HEK293T (cell line): ENCODE data around the gene PRKAG2.

Experiments
- CTCF ChIA-PET: fragments of 350-600 bp; formaldehyde crosslinking; extraction: SDS; loops from one replicate; lab custom pipeline; 2021; ENCODE audit warnings: antibody characterized with exemption, inconsistent platforms; lab: Yijun Ruan, JAX
- POLR2A ChIA-PET: fragments of 350-600 bp; formaldehyde crosslinking; extraction: SDS; loops from one replicate; lab custom pipeline; 2020; ENCODE audit warnings: antibody characterized with exemption, inconsistent platforms; lab: Yijun Ruan, JAX
- DNase-seq: peaks from one replicate; pipeline ENCODE4 v3.0.0; 2012; ENCODE audit warnings: mixed read lengths; ENCODE audit errors: extremely low spot score
- ARNT ChIP-seq: fragments of 450-650 bp; IDR thresholded peaks from 2 replicates; pipeline ENCODE4 v1.6.1; 2017; ENCODE audit warnings: mild to moderate bottlenecking
- BHLHE40 ChIP-seq: fragments of 450-650 bp; IDR thresholded peaks from 2 replicates; pipeline ENCODE4 v1.6.1; 2016; ENCODE audit warnings: mild to moderate bottlenecking, moderate library complexity, borderline replicate concordance
- CTBP1 ChIP-seq: fragments of 450-650 bp; IDR thresholded peaks from 2 replicates; pipeline ENCODE4 v1.6.1; 2016; ENCODE audit warnings: borderline replicate concordance
- ELF4 ChIP-seq: fragments of 450-650 bp; IDR thresholded peaks from 2 replicates; pipeline ENCODE4 v1.6.1; 2017; ENCODE audit warnings: antibody characterized with exemption
- FOXA1 ChIP-seq: fragments of 450-650 bp; IDR thresholded peaks from 2 replicates; pipeline ENCODE4 v1.6.1; 2016; ENCODE audit warnings: mild to moderate bottlenecking
- FOXK2 ChIP-seq: fragments of 450-650 bp; IDR thresholded peaks from 2 replicates; pipeline ENCODE4 v1.6.1; 2016; ENCODE audit warnings: mild to moderate bottlenecking
- FOXM1 ChIP-seq: fragments of 450-650 bp; IDR thresholded peaks from 2 replicates; pipeline ENCODE4 v1.6.1; 2017; ENCODE audit warnings: mild to moderate bottlenecking, borderline replicate concordance
- HDGF ChIP-seq: fragments of 450-650 bp; IDR thresholded peaks from 2 replicates; pipeline ENCODE4 v1.6.1; 2017; ENCODE audit warnings: antibody characterized with exemption, borderline replicate concordance
- L3MBTL2 ChIP-seq: fragments of 450-650 bp; conservative IDR thresholded peaks from 2 replicates; pipeline ENCODE4 v1.6.1; 2016; ENCODE audit warnings: mild to moderate bottlenecking
- LEF1 ChIP-seq: fragments of 450-650 bp; IDR thresholded peaks from 2 replicates; pipeline ENCODE4 v1.6.1; 2017; ENCODE audit warnings: mild to moderate bottlenecking, borderline replicate concordance
- NFRKB ChIP-seq: fragments of 450-650 bp; IDR thresholded peaks from 2 replicates; pipeline ENCODE4 v1.6.1; 2016; ENCODE audit warnings: mild to moderate bottlenecking, moderate library complexity
- SP1 ChIP-seq: fragments of 450-650 bp; IDR thresholded peaks from 2 replicates; pipeline ENCODE4 v1.6.1; 2017
- SUZ12 ChIP-seq: fragments of 450-650 bp; IDR thresholded peaks from 2 replicates; pipeline ENCODE4 v1.6.1; 2016; ENCODE audit warnings: mild to moderate bottlenecking
- TARDBP ChIP-seq: fragments of 450-650 bp; IDR thresholded peaks from 2 replicates; pipeline ENCODE4 v1.6.1; 2016
- ZNF384 ChIP-seq: fragments of 450-650 bp; IDR thresholded peaks from 2 replicates; pipeline ENCODE4 v1.6.1; 2016
- TF ChIP-seq, protein P1 (sequence below): fragments of 450-650 bp; IDR thresholded peaks from 2 replicates; pipeline ENCODE4 v1.6.1; 2016

Gene PRKAG2

DNA sequence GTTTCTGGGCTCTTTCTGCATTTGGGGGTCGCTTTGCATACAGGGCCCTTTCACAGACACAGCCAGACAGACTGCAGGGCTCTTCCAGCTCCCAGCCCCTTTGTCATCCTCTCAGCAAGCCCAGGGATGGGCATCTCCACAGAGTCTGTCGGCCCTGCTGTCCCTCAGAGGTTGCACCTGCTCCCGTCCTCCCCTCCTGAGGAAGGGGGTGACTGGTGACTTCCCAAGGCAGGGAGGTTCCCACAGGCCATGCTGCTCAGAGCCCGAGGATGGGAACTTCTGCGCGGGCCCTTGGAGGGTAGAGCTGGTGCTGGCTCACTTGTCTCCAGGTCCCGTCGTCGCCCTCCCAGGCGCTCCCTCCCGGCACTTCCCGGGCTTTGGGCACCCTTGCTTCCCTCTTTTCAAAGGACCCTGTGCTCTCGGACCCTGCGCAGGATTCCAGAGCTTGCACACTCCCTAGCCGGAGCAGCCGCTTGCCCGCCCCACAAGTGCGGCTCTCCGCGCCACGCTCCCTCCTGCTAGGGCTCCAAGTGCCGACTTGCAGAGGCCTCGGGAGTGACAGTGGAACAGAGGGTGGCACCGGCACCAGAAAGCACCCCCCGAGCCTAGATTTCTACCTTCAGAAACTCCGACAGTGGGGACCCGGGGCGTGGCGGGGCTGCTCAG, 152.5 kb downstream of the PRKAG2 start:
- POLR2A ChIA-PET: no interaction called here
- TF ChIP-seq TARDBP: no peak
- TF ChIP-seq LEF1: no peak
- TF ChIP-seq ZNF384: no peak
- no peak for TF ChIP-seq L3MBTL2
- TF ChIP-seq FOXM1: no peak
- no peak for TF ChIP-seq FOXA1
- no peak for TF ChIP-seq NFRKB
- TF ChIP-seq HDGF: no peak
- TF ChIP-seq ELF4: no peak
- TF ChIP-seq, protein P1, sequence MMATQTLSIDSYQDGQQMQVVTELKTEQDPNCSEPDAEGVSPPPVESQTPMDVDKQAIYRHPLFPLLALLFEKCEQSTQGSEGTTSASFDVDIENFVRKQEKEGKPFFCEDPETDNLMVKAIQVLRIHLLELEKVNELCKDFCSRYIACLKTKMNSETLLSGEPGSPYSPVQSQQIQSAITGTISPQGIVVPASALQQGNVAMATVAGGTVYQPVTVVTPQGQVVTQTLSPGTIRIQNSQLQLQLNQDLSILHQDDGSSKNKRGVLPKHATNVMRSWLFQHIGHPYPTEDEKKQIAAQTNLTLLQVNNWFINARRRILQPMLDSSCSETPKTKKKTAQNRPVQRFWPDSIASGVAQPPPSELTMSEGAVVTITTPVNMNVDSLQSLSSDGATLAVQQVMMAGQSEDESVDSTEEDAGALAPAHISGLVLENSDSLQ: no peak
- no peak for TF ChIP-seq SP1
- no peak for TF ChIP-seq SUZ12
- TF ChIP-seq BHLHE40: no peak
- TF ChIP-seq ARNT: no peak
- no peak for TF ChIP-seq CTBP1
- no peak for TF ChIP-seq FOXK2
- CTCF ChIA-PET: no interaction called here
- no peak for DNase-seq

DNA sequence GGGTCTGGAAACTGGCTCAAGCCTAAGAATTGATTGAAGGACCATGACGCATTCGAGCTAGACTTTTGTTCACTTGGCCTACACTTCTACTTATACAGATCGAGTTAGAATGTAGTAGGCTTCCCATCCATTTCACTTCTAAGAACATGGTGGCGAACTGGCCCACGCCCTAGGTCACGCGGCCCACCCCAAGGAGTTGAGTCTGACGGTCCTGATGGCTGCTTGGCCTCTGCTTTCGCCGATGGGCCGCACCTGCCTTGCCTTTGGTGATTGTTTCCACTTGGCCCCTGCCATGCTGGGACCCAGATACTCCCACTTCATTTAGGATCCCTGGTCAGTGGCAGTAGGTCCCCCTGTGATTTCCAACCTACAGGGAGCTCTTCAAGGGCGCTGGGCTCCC, 153.6 kb downstream of the PRKAG2 start:
- POLR2A ChIA-PET: no interaction called here
- TF ChIP-seq FOXK2: no peak
- no peak for TF ChIP-seq TARDBP
- no peak for TF ChIP-seq FOXM1
- CTCF ChIA-PET: no interaction called here
- no peak for DNase-seq

DNA sequence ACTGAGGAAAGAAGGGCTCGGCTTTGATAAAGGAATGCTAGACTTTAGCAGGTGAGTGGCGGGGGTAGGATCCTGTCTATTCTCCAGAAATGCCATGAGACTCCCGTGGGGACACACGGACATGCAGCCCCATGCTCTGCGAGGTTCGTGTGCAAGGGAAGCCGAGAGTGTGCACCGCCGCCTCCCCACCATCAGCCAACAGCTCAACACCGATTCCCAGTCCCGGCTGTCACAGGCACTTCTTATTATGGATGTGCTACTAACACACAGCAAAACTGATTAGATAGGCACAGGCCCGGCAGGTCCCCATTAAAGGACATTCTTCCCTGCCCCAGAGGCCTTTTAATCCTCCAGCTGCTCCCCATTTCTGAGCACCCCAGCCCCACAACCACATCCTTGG, 154.4 kb downstream of the PRKAG2 start:
- no peak for DNase-seq
- no peak for TF ChIP-seq FOXK2
- no peak for TF ChIP-seq ZNF384
- TF ChIP-seq SP1: no peak
- no peak for TF ChIP-seq LEF1
- TF ChIP-seq, protein P1: no peak
- TF ChIP-seq HDGF: no peak
- CTCF ChIA-PET: interaction anchor here (0.6 to 1.0 kb wide), 3 partner anchors 10 to 17 kb away, joined by 3 to 4 read pairs (median 3); no protein-coding TSS in a partner anchor
- POLR2A ChIA-PET: no interaction called here

DNA sequence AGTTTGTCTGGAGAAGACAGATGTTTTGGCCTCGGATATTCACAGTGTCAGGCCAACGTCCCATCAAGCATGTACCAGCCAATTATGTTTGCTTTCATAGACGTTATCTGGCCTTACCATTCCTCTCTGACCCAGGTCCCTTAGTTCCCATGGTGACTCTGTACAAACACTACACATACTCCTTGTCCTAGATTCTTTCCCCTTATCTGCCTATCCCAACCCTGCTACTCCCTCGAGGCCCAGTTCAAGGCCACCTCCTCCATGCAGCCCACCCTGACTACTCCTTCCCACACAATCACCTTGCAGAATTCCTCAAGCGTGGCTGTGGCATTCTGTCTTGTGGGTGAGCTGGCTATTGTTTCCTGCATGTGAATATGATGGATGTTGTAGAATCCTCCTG, 155.2 kb downstream of the PRKAG2 start:
- TF ChIP-seq TARDBP: no peak
- TF ChIP-seq CTBP1: no peak
- TF ChIP-seq HDGF: no peak
- TF ChIP-seq SUZ12: no peak
- TF ChIP-seq, protein P1: no peak
- no peak for TF ChIP-seq NFRKB
- no peak for TF ChIP-seq L3MBTL2
- TF ChIP-seq ZNF384: no peak
- no peak for TF ChIP-seq SP1
- TF ChIP-seq ARNT: no peak
- TF ChIP-seq LEF1: no peak
- TF ChIP-seq FOXM1: no peak
- TF ChIP-seq ELF4: no peak
- no peak for TF ChIP-seq FOXK2
- no peak for TF ChIP-seq BHLHE40
- TF ChIP-seq FOXA1: no peak

DNA sequence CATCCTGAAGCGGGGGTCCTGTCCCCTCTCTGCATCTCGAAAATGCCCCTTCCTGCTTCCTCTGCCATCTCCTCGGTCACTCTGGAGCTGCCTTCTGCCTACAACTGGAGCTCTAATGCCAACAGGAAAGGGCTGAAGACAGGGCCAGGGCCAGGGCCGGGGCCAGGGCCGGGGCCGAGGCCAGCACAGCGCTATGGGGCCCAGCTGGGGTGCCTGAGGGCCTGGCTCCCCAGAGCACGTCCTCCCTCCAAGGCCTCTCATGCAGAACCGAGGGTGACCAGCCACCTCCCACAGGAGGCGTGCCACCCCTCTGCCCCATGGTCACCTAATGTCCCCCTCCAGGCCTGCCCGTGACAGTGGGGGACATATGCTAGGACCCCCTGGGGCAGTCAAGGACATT, 155.7 kb downstream of the PRKAG2 start:
- DNase-seq: no peak
- no peak for TF ChIP-seq SUZ12
- ChIA-PET POLR2A (no interaction called here), CTCF (interaction anchor here (1.0 kb wide), 1 partner anchor 16 kb away, joined by 3 read pairs; no protein-coding TSS in a partner anchor)

More for the DNA sequence above, 155.2 kb downstream of the PRKAG2 start:
- POLR2A ChIA-PET: no interaction called here
- CTCF ChIA-PET: interaction anchor here (0.6 to 1.0 kb wide), 3 partner anchors 11 to 17 kb away, joined by 3 to 4 read pairs (median 3); no protein-coding TSS in a partner anchor
- no peak for DNase-seq

DNA sequence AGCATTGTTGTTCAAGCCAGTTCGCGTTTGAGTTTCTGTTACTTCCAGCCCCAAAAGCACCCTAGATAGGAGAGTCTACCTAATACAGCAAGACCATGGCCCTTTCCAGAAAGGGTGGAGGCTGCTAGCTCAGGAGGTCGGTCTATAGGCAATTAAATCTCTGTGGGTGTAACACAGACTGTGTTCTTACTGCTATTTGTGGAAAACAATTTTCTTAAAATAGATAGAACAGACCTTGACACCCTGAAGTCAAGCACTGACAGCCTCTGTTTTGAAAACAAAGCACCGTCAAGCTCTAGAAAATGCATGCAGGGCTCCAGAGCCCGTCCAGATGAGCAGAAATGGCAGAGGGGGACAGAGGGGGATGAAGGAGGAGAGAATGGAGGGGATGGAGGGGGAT, 156.6 kb downstream of the PRKAG2 start:
- no peak for DNase-seq
- CTCF ChIA-PET: no interaction called here
- TF ChIP-seq HDGF: no peak
- TF ChIP-seq, protein P1: no peak
- TF ChIP-seq L3MBTL2: no peak
- no peak for TF ChIP-seq SP1
- no peak for TF ChIP-seq ZNF384
- TF ChIP-seq FOXA1: no peak
- no peak for TF ChIP-seq ELF4
- TF ChIP-seq BHLHE40: no peak
- no peak for TF ChIP-seq TARDBP
- TF ChIP-seq CTBP1: no peak
- POLR2A ChIA-PET: no interaction called here
